ENCODE results near the gene IGFL1.

DNA sequence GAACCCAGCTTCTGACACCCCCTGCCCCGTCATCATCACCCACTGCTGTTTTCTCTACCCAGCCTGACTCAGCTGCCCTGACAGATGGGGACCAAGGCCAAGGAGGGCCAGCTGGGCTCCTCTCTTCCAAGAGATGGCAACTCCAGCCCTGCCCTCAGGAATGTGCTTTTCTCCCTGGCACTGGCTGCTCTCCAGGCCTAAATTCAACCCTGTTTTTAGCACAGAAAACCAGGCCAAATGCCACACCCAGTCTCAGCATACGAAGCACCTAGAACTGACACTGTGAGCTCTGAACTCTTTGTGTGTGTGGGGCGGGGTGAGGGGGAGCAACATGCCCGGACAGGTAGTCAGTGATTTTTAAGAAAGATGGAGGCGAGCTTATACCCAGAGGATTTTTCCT lies 23.4 kb upstream of the IGFL1 start:
- TF ChIP-seq, protein P1, sequence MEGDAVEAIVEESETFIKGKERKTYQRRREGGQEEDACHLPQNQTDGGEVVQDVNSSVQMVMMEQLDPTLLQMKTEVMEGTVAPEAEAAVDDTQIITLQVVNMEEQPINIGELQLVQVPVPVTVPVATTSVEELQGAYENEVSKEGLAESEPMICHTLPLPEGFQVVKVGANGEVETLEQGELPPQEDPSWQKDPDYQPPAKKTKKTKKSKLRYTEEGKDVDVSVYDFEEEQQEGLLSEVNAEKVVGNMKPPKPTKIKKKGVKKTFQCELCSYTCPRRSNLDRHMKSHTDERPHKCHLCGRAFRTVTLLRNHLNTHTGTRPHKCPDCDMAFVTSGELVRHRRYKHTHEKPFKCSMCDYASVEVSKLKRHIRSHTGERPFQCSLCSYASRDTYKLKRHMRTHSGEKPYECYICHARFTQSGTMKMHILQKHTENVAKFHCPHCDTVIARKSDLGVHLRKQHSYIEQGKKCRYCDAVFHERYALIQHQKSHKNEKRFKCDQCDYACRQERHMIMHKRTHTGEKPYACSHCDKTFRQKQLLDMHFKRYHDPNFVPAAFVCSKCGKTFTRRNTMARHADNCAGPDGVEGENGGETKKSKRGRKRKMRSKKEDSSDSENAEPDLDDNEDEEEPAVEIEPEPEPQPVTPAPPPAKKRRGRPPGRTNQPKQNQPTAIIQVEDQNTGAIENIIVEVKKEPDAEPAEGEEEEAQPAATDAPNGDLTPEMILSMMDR (IDR thresholded peaks at IDR 0.05; ENCODE audit: insufficient read depth, low read length, poor library complexity, severe bottlenecking): no peak
- no peak for TF ChIP-seq EZH2phosphoT487 (conservative IDR thresholded peaks at IDR 0.05; ENCODE audit: low read length)

All from SU-DHL-6 (cell line).